Suprapubic skin (tissue), 4 donors: ENCODE measurements around the gene KCNJ9.

Experiments used
- EP300 ChIP-seq: sonication (generic); formaldehyde crosslinking; IDR thresholded peaks from one replicate; pipeline ENCODE4 v1.6.1; 2017; ENCODE audit warnings: antibody characterized with exemption
- POLR2A ChIP-seq, 2 donors: fragments of 450-650 bp; IDR thresholded peaks; one replicate each; pipeline ENCODE4 v1.6.1; 2017; ENCODE audit warnings: antibody characterized with exemption in 2 of 2, mild to moderate bottlenecking in 2 of 2, moderate library complexity in 2 of 2
- POLR2AphosphoS5 ChIP-seq, 3 donors: sonication (generic); formaldehyde crosslinking; IDR thresholded peaks; one replicate each; pipeline ENCODE4 v1.6.1; 2017; ENCODE audit warnings: antibody characterized with exemption in 3 of 3
- TF ChIP-seq, protein P1 (sequence below), 2 donors: fragments of 200-600 bp in 1 of 2; fragments of 450-650 bp in 1 of 2; sonication (generic) in 1 of 2; IDR thresholded peaks; one replicate each; pipeline ENCODE4 v1.5.1; 2016 to 2019; ENCODE audit warnings: antibody characterized with exemption in 2 of 2, mild to moderate bottlenecking in 1 of 2, moderate library complexity in 1 of 2

GRCh38 chr1:160104486-160104885, 23.1 kb downstream of the KCNJ9 start:
- TF ChIP-seq, protein P1, sequence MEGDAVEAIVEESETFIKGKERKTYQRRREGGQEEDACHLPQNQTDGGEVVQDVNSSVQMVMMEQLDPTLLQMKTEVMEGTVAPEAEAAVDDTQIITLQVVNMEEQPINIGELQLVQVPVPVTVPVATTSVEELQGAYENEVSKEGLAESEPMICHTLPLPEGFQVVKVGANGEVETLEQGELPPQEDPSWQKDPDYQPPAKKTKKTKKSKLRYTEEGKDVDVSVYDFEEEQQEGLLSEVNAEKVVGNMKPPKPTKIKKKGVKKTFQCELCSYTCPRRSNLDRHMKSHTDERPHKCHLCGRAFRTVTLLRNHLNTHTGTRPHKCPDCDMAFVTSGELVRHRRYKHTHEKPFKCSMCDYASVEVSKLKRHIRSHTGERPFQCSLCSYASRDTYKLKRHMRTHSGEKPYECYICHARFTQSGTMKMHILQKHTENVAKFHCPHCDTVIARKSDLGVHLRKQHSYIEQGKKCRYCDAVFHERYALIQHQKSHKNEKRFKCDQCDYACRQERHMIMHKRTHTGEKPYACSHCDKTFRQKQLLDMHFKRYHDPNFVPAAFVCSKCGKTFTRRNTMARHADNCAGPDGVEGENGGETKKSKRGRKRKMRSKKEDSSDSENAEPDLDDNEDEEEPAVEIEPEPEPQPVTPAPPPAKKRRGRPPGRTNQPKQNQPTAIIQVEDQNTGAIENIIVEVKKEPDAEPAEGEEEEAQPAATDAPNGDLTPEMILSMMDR (IDR thresholded peaks at IDR 0.05), result no peak
- TF ChIP-seq POLR2AphosphoS5 (IDR thresholded peaks at IDR 0.05) (no peak), EP300 (no peak), POLR2A (IDR thresholded peaks at IDR 0.05) (no peak)
